ENCODE measurements around the gene ZNF823. TPM values are rescaled to one million over a fixed set of nuclear protein-coding genes. Genes with fewer than 3 reads are reported as not detected.
"Not testable (repeated sequence)": the region's sequence is repeated elsewhere in the genome, so short reads cannot be mapped to it uniquely, and the experiment has no call there.

ZNF823 gene
- total RNA-seq, result 1 to 10 TPM; 2.8 to 3.2 TPM

DNA sequence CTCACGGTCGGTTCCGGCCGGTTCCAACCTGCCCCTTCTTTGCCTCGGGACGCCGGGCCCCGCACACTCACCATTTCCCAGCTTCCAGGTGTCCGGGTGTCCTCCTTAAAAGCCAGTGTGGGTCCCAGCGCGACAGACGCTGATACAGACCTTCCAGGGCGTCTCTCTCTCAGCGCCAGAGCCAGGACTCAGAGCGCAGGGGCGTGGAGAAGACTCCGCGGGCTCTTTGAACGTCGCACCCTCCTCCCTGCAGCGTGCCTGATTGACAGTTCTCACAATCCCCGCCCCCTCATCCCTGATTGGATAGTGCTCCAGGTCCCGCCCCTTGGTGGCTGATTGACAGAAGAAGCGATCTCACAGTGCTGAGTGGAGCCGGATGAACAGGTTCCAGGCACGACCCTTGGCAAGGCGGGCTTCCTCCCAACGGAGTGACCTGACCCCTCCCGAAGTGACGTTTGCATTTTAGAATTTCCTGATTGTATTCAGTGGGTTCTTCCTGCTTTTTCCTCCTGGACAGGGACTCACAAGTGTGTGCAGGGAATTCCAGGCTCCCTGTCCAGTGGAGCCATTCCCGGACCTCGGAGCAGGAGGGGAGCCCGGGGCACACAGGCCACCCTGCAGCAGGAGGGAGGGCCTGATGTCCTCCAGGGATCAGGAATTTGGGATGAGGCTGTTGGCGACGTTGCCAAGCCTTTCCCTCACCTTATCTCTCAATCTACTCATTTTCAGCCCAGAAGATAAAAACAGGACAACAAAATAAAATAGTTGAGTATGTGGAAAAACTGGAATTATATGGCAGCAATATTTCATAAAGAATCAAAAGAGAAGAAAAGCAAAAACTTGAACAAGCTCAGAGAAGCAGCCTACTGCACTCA is at the start of gene ZNF823:
Gene ZNF823 (minus strand): TSS at position 201 of the 875 bp plus-strand sequence. CDS start 127 bp downstream, at position 74.
- no peaks in the 10 kb centered on the region for H3K9me3 Mint-ChIP-seq
- H3K36me3 Mint-ChIP-seq, result no peaks in the 10 kb centered on the region
- peak; percentile 99 to 100 for ATAC-seq
- H3K4me3 Mint-ChIP-seq, result peak within 1 kb of the TSS; percentile 97
- peaks cover 14 to 20% of the 10 kb centered on the region in 2 donors for H3K4me1 Mint-ChIP-seq (ENCODE audit: low read depth in 2 of 2)
- peak within 1 kb of the TSS; percentile 65 to 90 for H3K27ac Mint-ChIP-seq
- peaks cover 5 to 6% of the 10 kb centered on the region in 2 donors for H3K27me3 Mint-ChIP-seq
- DNase-seq (ENCODE audit: low spot score), result peak; percentile 97

DNA sequence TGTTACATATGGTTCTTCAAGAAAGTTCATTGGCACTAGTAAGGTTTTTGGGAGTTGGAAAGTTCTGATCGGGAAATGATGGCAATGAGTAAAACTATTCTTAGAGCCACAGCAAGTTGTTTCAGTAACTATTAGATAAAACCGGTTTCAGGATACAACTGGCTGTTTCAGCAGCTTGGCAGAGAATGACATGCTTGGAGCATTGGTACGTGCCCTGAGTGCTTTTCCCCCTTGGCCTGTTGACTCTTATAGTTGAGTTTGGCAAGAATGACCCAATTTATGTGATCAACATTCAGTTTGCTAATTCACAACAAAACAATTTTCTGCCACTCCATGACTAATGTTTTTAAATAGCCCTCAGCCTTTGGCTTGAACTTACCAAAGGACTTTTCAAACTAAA is 48.8 kb upstream of the ZNF823 start:
- peaks cover 63% of the 10 kb centered on the region for H3K36me3 Mint-ChIP-seq
- ATAC-seq (no peak), DNase-seq (ENCODE audit: low spot score) (no peak)
- peaks cover 18% of the 10 kb centered on the region for H3K9me3 Mint-ChIP-seq
- H3K4me3 Mint-ChIP-seq, result no peak overlapping the region
- no peaks in the 10 kb centered on the region for H3K27me3 Mint-ChIP-seq
- no peak overlapping the region for H3K27ac Mint-ChIP-seq
- no peaks in the 10 kb centered on the region for H3K4me1 Mint-ChIP-seq (ENCODE audit: low read depth in 2 of 2)

DNA sequence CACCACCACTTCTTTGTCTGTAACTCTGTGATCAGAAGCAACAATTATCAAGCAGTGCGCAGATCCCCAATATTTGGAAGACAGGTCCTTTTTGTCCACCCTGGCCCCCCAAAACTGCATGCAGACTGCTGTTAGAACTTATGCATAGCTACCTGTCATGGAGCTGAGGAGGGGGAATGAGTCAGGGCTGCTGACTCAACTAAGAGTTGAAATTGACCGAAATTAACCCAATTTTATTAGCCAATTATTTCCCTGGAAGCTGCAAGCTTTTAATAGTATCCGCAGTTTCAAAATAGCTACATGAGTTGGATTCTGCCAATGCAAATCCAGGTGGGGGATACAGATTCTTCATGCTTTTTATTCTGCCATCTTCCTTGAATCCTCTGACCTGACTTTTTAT is 45.6 kb upstream of the ZNF823 start:
- ATAC-seq, result no peak
- Mint-ChIP-seq H3K36me3 (peaks cover 71% of the 10 kb centered on the region), H3K27ac (no peak overlapping the region)

DNA sequence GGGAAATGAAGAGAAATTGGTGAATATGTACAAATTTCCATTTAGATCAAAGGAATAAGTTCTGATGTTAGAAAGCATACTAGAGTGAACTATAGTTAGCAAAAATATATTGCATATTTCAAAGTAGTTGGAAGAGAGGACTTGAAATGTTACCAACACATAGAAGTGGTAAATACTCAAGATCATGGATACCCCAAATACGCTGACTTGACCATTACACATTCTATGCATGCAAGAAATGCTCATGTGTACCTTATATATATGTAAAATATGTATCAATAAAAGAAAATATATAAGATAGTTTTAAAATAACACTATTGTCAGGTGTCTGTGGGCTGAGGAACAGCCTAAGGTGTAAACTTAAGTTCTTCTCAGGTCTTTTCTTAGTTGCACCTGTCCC is 45.0 kb upstream of the ZNF823 start:
- H3K4me1 Mint-ChIP-seq (ENCODE audit: low read depth in 2 of 2), result no peaks in the 10 kb centered on the region
- DNase-seq (ENCODE audit: low spot score) (no peak), ATAC-seq (no peak)
- peaks cover 28% of the 10 kb centered on the region for H3K9me3 Mint-ChIP-seq
- no peak overlapping the region for H3K27ac Mint-ChIP-seq
- peaks cover 69% of the 10 kb centered on the region for H3K36me3 Mint-ChIP-seq
- H3K27me3 Mint-ChIP-seq, result no peaks in the 10 kb centered on the region
- H3K4me3 Mint-ChIP-seq, result no peak overlapping the region

More for the DNA sequence above, 45.6 kb upstream of the ZNF823 start:
- Mint-ChIP-seq H3K9me3 (peaks cover 28% of the 10 kb centered on the region), H3K27me3 (no peaks in the 10 kb centered on the region), H3K4me3 (no peak overlapping the region), H3K4me1 (ENCODE audit: low read depth in 2 of 2) (no peaks in the 10 kb centered on the region)
- DNase-seq (ENCODE audit: low spot score), result no peak

DNA sequence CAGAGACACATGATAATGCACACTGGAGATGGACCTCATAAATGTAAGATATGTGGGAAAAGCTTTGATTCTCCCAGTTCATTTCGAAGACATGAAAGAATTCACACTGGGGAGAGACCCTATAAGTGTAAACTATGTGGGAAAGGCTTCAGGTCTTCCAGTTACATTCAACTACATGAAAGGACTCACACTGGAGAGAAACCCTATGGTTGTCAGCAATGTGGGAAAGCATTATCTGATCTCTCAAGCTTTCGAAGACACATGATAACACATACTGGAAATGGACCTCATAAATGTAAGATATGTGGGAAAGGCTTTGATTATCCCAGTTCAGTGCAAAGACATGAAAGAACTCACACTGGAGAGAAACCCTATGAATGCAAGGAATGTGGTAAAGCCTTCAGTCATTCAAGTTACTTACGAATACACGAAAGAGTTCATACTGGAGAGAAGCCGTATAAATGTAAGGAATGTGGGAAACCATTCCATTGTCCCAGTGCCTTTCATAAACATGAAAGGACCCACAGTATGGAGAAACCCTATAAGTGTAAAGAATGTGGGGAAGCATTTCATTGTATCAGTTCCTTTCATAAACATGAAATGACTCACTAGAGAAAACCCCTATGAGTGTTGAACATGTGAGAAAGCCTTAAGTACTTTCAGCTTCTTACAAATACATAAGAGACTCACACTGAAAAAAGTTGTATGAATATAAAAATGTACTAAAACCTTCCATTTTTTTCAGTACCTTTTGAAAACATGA is 42.7 kb upstream of the ZNF823 start:
- ATAC-seq (no peak), DNase-seq (ENCODE audit: low spot score) (no peak)
- Mint-ChIP-seq H3K4me1 (ENCODE audit: low read depth in 2 of 2) (no peaks in the 10 kb centered on the region), H3K4me3 (no peak overlapping the region), H3K27ac (no peak overlapping the region), H3K27me3 (no peaks in the 10 kb centered on the region), H3K9me3 (peaks cover 28% of the 10 kb centered on the region), H3K36me3 (peaks cover 78% of the 10 kb centered on the region)

DNA sequence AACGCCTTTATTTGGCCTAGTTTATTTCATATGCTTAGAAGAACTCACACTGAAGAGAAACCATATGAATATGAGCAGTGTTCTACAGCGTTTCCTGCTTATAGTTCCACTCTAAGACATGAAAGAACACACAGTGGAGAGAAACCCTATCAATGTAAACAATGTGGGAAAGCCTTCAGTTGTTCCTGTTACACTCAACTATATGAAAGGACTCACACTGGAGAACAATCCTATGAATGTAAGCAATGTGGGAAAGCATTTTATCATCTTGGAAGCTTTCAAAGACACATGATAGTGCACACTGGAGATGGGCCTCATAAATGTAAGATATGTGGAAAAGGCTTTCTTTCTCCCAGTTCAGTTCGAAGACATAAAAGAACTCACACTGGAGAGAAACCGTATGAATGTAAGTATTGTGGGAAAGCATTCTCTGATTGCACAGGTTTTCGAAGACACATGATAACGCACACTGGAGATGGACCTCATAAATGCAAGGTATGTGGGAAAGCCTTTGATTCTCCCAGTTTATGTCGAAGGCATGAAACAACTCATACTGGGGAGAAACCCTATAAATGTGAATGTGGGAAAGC is 41.8 kb upstream of the ZNF823 start:
- no peak overlapping the region for H3K27ac Mint-ChIP-seq
- peaks cover 28% of the 10 kb centered on the region for H3K9me3 Mint-ChIP-seq
- no peaks in the 10 kb centered on the region for H3K27me3 Mint-ChIP-seq
- H3K4me3 Mint-ChIP-seq, result no peak overlapping the region
- no peak for ATAC-seq
- peaks cover 86% of the 10 kb centered on the region for H3K36me3 Mint-ChIP-seq
- DNase-seq (ENCODE audit: low spot score), result no peak
- no peaks in the 10 kb centered on the region for H3K4me1 Mint-ChIP-seq (ENCODE audit: low read depth in 2 of 2)

DNA sequence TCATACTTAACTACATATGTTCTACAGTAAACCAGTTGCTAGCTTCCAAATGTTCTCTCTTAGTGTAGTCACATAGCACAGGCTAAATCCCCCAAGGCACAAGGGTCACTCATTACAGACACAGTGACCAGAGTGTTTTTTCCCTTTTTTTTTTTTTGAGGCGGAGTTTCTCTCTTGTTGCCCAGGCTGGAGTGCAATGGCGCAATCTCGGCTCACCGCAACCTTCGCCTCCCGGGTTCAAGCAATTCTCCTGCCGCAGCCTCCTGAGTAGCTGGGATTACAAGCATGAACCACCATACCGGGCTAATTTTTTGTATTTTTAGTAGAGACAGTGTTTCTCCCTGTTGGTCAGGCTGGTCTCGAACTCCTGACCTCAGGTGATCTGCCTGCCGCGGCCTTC is 37.9 kb upstream of the ZNF823 start:
- not testable (repeated sequence) for H3K27ac Mint-ChIP-seq; H3K4me3 Mint-ChIP-seq; ATAC-seq; H3K27me3 Mint-ChIP-seq; DNase-seq (ENCODE audit: low spot score); H3K4me1 Mint-ChIP-seq (ENCODE audit: low read depth in 2 of 2)
- Mint-ChIP-seq H3K36me3 (peaks cover 77% of the 10 kb centered on the region), H3K9me3 (peaks cover 24% of the 10 kb centered on the region)

DNA sequence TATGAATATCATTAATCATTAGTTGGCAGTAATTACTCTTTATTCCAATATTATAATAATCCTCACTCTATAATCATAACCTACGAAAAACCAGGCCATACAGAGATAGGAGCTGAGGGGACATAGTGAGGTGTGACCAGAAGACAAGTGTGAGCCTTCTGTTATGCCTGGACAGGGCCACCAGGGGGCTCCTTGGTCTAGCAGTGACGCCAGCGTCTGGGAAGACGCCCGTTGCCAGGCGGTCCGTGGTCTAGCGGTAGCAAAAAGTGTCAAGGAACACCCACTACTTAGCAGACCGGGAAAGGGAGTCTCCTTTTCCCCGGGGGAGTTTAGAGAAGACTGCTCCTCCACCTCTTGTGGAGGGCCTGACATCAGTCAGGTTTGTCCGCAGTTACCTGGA is 32.8 kb upstream of the ZNF823 start:
- H3K9me3 Mint-ChIP-seq; H3K4me3 Mint-ChIP-seq; ATAC-seq; DNase-seq (ENCODE audit: low spot score); H3K27me3 Mint-ChIP-seq; H3K27ac Mint-ChIP-seq: not testable (repeated sequence)
- peaks cover 43% of the 10 kb centered on the region for H3K36me3 Mint-ChIP-seq
- peaks cover 23 to 26% of the 10 kb centered on the region in 2 donors for H3K4me1 Mint-ChIP-seq (ENCODE audit: low read depth in 2 of 2)

DNA sequence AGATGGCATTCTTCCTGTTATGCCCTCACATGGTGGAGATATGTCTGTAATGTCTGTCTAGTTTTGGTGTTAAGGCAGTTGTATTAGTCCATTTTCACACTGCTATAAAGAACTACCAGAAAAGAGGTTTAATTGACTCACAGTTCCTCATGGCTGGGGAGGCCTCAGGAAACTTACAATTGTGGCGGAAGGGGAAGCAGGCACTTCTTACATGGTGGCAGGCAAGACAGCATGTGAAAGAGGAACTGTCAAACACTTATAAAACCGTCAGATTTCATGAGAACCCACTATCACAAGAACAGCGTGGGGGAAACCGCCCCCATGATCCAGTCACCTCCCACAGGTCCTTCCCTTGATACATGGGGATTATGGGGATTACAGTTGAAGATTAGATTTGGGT is 31.2 kb upstream of the ZNF823 start:
- ATAC-seq, result no peak
- Mint-ChIP-seq H3K4me3 (no peak overlapping the region), H3K27ac (no peak overlapping the region), H3K4me1 (ENCODE audit: low read depth in 2 of 2) (peaks cover 26 to 28% of the 10 kb centered on the region in 2 donors), H3K9me3 (peaks cover 9% of the 10 kb centered on the region), H3K36me3 (peaks cover 35% of the 10 kb centered on the region), H3K27me3 (peaks cover 0 to under 1% of the 10 kb centered on the region in 2 donors)
- no peak for DNase-seq (ENCODE audit: low spot score)

DNA sequence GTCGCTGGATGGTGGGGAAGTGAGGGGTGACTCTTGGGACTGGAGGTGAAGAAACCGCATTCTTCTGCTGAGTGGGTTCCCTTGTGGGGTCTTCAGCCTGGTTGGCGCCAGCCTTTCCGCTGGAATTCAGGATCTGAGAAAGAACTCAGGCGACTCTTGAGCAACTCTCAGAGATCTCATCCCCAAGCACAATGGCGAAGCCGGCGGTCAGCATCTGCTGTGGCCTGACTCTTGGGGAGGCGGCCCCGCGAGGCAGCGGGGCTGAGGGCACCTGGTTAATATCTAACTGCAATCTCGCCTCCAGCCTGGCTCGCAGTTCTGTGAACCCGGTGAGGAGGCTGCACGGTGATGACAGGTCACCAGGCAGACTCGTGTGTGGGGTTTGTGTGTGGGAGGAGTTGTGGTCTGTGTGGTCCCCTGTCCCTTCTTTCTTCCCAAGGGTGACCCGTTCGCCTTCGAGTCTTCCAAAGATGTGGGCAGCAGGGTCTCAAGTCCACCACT is 28.9 kb upstream of the ZNF823 start:
- DNase-seq (ENCODE audit: low spot score), result no peak
- Mint-ChIP-seq H3K9me3 (peaks cover 13% of the 10 kb centered on the region), H3K27me3 (peaks cover 6% of the 10 kb centered on the region in 2 donors)

DNA sequence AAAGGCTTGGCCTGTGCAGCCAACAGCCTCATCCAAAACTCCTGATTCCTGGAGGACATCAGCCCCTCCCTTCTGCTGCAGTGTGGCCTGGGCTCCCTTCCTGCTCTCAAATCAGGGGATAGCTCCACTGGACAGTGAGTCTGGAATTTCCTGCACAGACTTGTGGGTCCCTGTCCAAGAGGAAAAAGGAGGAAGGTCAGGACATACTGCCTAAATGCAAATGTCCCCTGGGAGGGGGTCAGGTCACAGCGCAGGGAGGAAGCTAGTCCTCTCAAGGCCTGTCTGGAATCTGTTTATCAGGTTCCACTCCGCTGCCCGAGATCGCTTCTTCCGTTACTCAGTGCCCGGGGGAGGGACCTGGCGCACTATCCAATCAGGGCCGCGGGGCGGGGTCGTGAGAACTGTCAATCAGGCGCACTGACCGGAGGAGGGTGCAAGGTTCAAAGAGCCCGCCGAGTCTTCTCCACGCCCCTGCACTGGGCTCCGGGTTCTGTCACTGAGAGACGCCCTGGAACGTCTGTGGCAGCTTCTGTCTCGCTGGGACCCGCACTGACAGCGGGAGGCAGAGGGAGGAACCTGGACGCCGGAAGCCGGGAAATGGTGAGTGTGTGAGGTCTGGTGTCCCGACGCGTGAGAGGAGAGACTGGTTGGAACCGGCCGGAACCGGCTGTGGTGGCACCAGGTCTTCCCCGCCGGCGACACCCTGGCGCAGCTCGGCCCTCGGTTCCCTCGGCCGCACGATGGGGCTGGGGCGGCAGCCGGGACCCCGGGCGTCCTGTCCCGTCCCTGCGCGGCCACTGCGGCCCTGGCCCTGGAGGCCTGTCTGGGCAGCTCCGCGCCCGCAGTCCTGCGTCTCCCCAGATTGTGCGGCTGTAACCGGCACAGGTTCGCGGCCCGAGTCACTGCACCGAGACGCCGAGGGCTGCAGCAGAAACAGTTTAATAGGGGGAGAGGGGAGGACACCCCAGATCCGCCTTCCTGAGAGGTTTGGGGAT is 28.1 kb upstream of the ZNF823 start, which contains the start of gene ZNF441:
Gene ZNF441 (plus strand): TSS at position 404 of the 995 bp plus-strand sequence. CDS start 194 bp downstream, at position 598.
- H3K4me1 Mint-ChIP-seq (ENCODE audit: low read depth in 2 of 2), result peaks cover 22 to 24% of the 10 kb centered on the region in 2 donors
- peaks cover 8% of the 10 kb centered on the region for H3K9me3 Mint-ChIP-seq
- H3K36me3 Mint-ChIP-seq, result peaks cover 27% of the 10 kb centered on the region
- H3K4me3 Mint-ChIP-seq, result peak within 1 kb of the TSS; percentile 96
- peaks cover 6% of the 10 kb centered on the region in 2 donors for H3K27me3 Mint-ChIP-seq
- peak; percentile 99 to 100 for ATAC-seq
- peak; percentile 97 for DNase-seq (ENCODE audit: low spot score)
- H3K27ac Mint-ChIP-seq, result peak within 1 kb of the TSS; percentile 80 to 85

More for the DNA sequence above, 28.9 kb upstream of the ZNF823 start:
- H3K27ac Mint-ChIP-seq, result peak overlapping the region; percentile 80 to 85
- peaks cover 26 to 29% of the 10 kb centered on the region in 2 donors for H3K4me1 Mint-ChIP-seq (ENCODE audit: low read depth in 2 of 2)
- peak overlapping the region; percentile 96 for H3K4me3 Mint-ChIP-seq
- peaks cover 33% of the 10 kb centered on the region for H3K36me3 Mint-ChIP-seq
- ATAC-seq, result no peak

DNA sequence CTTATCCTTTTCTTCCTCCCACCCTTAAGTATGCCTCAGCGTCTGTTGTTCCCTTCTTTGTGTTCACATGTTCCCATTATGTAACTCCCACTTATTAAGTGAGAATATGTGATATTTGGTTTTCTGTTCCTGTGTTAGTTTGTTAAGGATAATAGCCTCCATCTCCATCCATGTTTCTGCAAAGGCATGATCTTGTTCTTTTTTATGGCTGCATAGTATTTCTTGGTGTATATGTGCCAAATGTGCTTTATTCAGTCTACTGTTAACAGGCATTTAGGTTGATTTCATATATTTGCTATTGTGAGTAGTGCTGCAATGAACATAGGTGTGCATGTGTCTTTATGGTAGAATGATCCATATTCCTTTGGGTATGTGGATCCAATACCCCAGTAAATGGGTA is 24.9 kb upstream of the ZNF823 start:
- DNase-seq (ENCODE audit: low spot score) (no peak), ATAC-seq (no peak)
- no peak overlapping the region for H3K4me3 Mint-ChIP-seq
- peaks cover 14% of the 10 kb centered on the region in 2 donors for H3K4me1 Mint-ChIP-seq (ENCODE audit: low read depth in 2 of 2)
- H3K27ac Mint-ChIP-seq, result no peak overlapping the region
- peaks cover 14 to 15% of the 10 kb centered on the region in 2 donors for H3K27me3 Mint-ChIP-seq
- peaks cover 13% of the 10 kb centered on the region for H3K36me3 Mint-ChIP-seq
- peaks cover 4% of the 10 kb centered on the region for H3K9me3 Mint-ChIP-seq
